Uterus (tissue), 2 donors: ENCODE data around the gene CNTFR.

Experiments
- POLR2A ChIP-seq, 2 donors: fragments of 450-650 bp; IDR thresholded peaks; one replicate each; pipeline ENCODE4 v1.6.1; 2016; ENCODE audit warnings: antibody characterized with exemption in 2 of 2, mild to moderate bottlenecking in 1 of 2, moderate library complexity in 1 of 2
- TF ChIP-seq, protein P1 (sequence below), 4 experiments: fragments of 200-600 bp in 2 of 4; fragments of 450-650 bp in 2 of 4; sonication (generic) in 2 of 4; IDR thresholded peaks; one replicate each; pipeline ENCODE4 v1.5.1; 2016 to 2019; ENCODE audit warnings: antibody characterized with exemption in 4 of 4, mild to moderate bottlenecking in 2 of 4, moderate library complexity in 1 of 4

DNA sequence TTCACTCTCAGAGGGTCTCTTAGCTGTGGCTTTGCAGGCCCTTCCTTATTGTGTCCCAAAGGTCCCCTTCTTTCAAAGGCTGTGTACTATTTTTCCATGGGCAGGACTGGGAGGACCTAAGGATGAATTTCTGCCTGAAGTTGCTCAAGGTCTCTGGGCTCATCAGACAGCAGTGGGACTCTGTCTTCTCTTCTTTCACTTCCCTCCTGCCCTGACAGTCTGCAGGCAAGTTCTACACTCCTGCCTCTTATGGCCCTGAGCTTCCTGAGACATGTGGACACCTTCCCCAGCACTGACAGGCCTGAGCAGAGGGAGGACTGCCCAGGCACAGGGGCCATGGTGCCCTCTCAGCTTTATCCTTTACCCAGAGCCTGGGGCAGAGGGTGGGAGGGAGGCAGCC, 81.6 kb downstream of the CNTFR start:
- TF ChIP-seq, protein P1, sequence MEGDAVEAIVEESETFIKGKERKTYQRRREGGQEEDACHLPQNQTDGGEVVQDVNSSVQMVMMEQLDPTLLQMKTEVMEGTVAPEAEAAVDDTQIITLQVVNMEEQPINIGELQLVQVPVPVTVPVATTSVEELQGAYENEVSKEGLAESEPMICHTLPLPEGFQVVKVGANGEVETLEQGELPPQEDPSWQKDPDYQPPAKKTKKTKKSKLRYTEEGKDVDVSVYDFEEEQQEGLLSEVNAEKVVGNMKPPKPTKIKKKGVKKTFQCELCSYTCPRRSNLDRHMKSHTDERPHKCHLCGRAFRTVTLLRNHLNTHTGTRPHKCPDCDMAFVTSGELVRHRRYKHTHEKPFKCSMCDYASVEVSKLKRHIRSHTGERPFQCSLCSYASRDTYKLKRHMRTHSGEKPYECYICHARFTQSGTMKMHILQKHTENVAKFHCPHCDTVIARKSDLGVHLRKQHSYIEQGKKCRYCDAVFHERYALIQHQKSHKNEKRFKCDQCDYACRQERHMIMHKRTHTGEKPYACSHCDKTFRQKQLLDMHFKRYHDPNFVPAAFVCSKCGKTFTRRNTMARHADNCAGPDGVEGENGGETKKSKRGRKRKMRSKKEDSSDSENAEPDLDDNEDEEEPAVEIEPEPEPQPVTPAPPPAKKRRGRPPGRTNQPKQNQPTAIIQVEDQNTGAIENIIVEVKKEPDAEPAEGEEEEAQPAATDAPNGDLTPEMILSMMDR (IDR thresholded peaks at IDR 0.05) = no peak
- no peak for TF ChIP-seq POLR2A (IDR thresholded peaks at IDR 0.05)
